ENCODE data around the gene FBLN1. TPM values are rescaled to one million over a fixed set of nuclear protein-coding genes. Genes with fewer than 3 reads are reported as not detected.
"Not testable (repeated sequence)": the region's sequence is repeated elsewhere in the genome, so short reads cannot be mapped to it uniquely, and the experiment has no call there.

Gene FBLN1
- total and polyA plus RNA-seq, 2 donors = 700 to 1,381 TPM

- H3K4me1 ChIP-seq (ENCODE audit: insufficient read depth) = peaks cover 2% of the 10 kb centered on the region
- WGBS = 60% methylated on average over 3 of the region's 3 CpGs
- peak overlapping the region; percentile 44 for H3K27ac ChIP-seq (ENCODE audit: low read depth)
- DNase-seq (ENCODE audit: extremely low spot score) = no peak
- H3K36me3 ChIP-seq (ENCODE audit: insufficient read depth) = no peaks in the 10 kb centered on the region
- no peak overlapping the region for H3K4me3 ChIP-seq (ENCODE audit: low read depth, low read length)
These were observed 29.6 kb downstream of the FBLN1 start for GRCh38 chr22:45532235-45532631.

GRCh38 chr22:45533703-45534102, 31.0 kb downstream of the FBLN1 start:
- Histone ChIP-seq H3K4me1 (ENCODE audit: insufficient read depth) (peaks cover 2% of the 10 kb centered on the region), H3K27ac (ENCODE audit: low read depth) (no peak overlapping the region), H3K36me3 (ENCODE audit: insufficient read depth) (no peaks in the 10 kb centered on the region)

GRCh38 chr22:45534339-45535192, 31.9 kb downstream of the FBLN1 start:
- Histone ChIP-seq H3K4me1 (ENCODE audit: insufficient read depth) (peaks cover 2% of the 10 kb centered on the region), H3K36me3 (ENCODE audit: insufficient read depth) (no peaks in the 10 kb centered on the region), H3K27ac (ENCODE audit: low read depth) (no peak overlapping the region), H3K4me3 (ENCODE audit: low read depth, low read length) (no peak overlapping the region)
- peak; percentile 69 for DNase-seq (ENCODE audit: extremely low spot score)
- 33% methylated on average over 4 of the region's 4 CpGs for WGBS

More at GRCh38 chr22:45533703-45534102, 31.0 kb downstream of the FBLN1 start:
- 68% methylated on average over 17 of the region's 17 CpGs for WGBS
- no peak overlapping the region for H3K4me3 ChIP-seq (ENCODE audit: low read depth, low read length)
- no peak for DNase-seq (ENCODE audit: extremely low spot score)

GRCh38 chr22:45535290-45535689, 32.6 kb downstream of the FBLN1 start:
- H3K27ac ChIP-seq (ENCODE audit: low read depth) = peak overlapping the region; percentile 68
- no peak for DNase-seq (ENCODE audit: extremely low spot score)
- H3K4me1 ChIP-seq (ENCODE audit: insufficient read depth) = peaks cover 2% of the 10 kb centered on the region
- 49% methylated on average over 7 of the region's 7 CpGs for WGBS
- no peaks in the 10 kb centered on the region for H3K36me3 ChIP-seq (ENCODE audit: insufficient read depth)
- no peak overlapping the region for H3K4me3 ChIP-seq (ENCODE audit: low read depth, low read length)

GRCh38 chr22:45535835-45536234, 33.2 kb downstream of the FBLN1 start:
- WGBS = 76% methylated on average over 6 of the region's 6 CpGs
- peak overlapping the region; percentile 47 for H3K27ac ChIP-seq (ENCODE audit: low read depth)
- not testable (repeated sequence) for DNase-seq (ENCODE audit: extremely low spot score); H3K4me1 ChIP-seq (ENCODE audit: insufficient read depth); H3K4me3 ChIP-seq (ENCODE audit: low read depth, low read length); H3K36me3 ChIP-seq (ENCODE audit: insufficient read depth)

- Histone ChIP-seq H3K36me3 (ENCODE audit: insufficient read depth) (peaks cover 2% of the 10 kb centered on the region), H3K27ac (ENCODE audit: low read depth) (peak overlapping the region; percentile 84), H3K4me1 (ENCODE audit: insufficient read depth) (no peaks in the 10 kb centered on the region), H3K4me3 (ENCODE audit: low read depth, low read length) (no peak overlapping the region)
- peak; percentile 82 for DNase-seq (ENCODE audit: extremely low spot score)
- WGBS = 19% methylated on average over 15 of the region's 15 CpGs
These were observed 35.1 kb downstream of the FBLN1 start for GRCh38 chr22:45537734-45538181.

GRCh38 chr22:45538281-45538680, 35.6 kb downstream of the FBLN1 start:
- H3K4me1 ChIP-seq (ENCODE audit: insufficient read depth) = no peaks in the 10 kb centered on the region
- 40% methylated on average over 4 of the region's 4 CpGs for WGBS
- H3K36me3 ChIP-seq (ENCODE audit: insufficient read depth) = peaks cover 2% of the 10 kb centered on the region
- no peak for DNase-seq (ENCODE audit: extremely low spot score)
- H3K27ac ChIP-seq (ENCODE audit: low read depth) = peak overlapping the region; percentile 84
- no peak overlapping the region for H3K4me3 ChIP-seq (ENCODE audit: low read depth, low read length)

GRCh38 chr22:45540122-45540521, 37.4 kb downstream of the FBLN1 start:
- no peak overlapping the region for H3K27ac ChIP-seq (ENCODE audit: low read depth)
- 71% methylated on average over 8 of the region's 8 CpGs for WGBS
- no peak overlapping the region for H3K4me3 ChIP-seq (ENCODE audit: low read depth, low read length)
- DNase-seq (ENCODE audit: extremely low spot score) = no peak
- peaks cover 2% of the 10 kb centered on the region for H3K36me3 ChIP-seq (ENCODE audit: insufficient read depth)
- no peaks in the 10 kb centered on the region for H3K4me1 ChIP-seq (ENCODE audit: insufficient read depth)

GRCh38 chr22:45541382-45541979, 38.8 kb downstream of the FBLN1 start:
- no peaks in the 10 kb centered on the region for H3K4me1 ChIP-seq (ENCODE audit: insufficient read depth)
- no peak overlapping the region for H3K27ac ChIP-seq (ENCODE audit: low read depth)
- 85% methylated on average over 7 of the region's 7 CpGs for WGBS
- peaks cover 2% of the 10 kb centered on the region for H3K36me3 ChIP-seq (ENCODE audit: insufficient read depth)
- DNase-seq (ENCODE audit: extremely low spot score) = no peak
- no peak overlapping the region for H3K4me3 ChIP-seq (ENCODE audit: low read depth, low read length)

- H3K4me1 ChIP-seq (ENCODE audit: insufficient read depth) = no peaks in the 10 kb centered on the region
- peaks cover 2% of the 10 kb centered on the region for H3K36me3 ChIP-seq (ENCODE audit: insufficient read depth)
- no peak for DNase-seq (ENCODE audit: extremely low spot score)
- H3K27ac ChIP-seq (ENCODE audit: low read depth) = no peak overlapping the region
- WGBS = 93% methylated on average over 19 of the region's 19 CpGs
- no peak overlapping the region for H3K4me3 ChIP-seq (ENCODE audit: low read depth, low read length)
These were observed 39.4 kb downstream of the FBLN1 start for GRCh38 chr22:45542001-45542520.

- 91% methylated on average over 13 of the region's 13 CpGs for WGBS
- not testable (repeated sequence) for H3K4me3 ChIP-seq (ENCODE audit: low read depth, low read length); H3K4me1 ChIP-seq (ENCODE audit: insufficient read depth); H3K27ac ChIP-seq (ENCODE audit: low read depth); DNase-seq (ENCODE audit: extremely low spot score); H3K36me3 ChIP-seq (ENCODE audit: insufficient read depth)
These were observed 40.1 kb downstream of the FBLN1 start for GRCh38 chr22:45542736-45543135.

GRCh38 chr22:45543243-45543642, 40.6 kb downstream of the FBLN1 start:
- Histone ChIP-seq H3K27ac (ENCODE audit: low read depth) (no peak overlapping the region), H3K36me3 (ENCODE audit: insufficient read depth) (peaks cover 2% of the 10 kb centered on the region), H3K4me3 (ENCODE audit: low read depth, low read length) (no peak overlapping the region), H3K4me1 (ENCODE audit: insufficient read depth) (no peaks in the 10 kb centered on the region)
- no peak for DNase-seq (ENCODE audit: extremely low spot score)
- WGBS = 90% methylated on average over 13 of the region's 13 CpGs

GRCh38 chr22:45544588-45545170, 42.0 kb downstream of the FBLN1 start:
- WGBS = 79% methylated on average over 12 of the region's 12 CpGs
- H3K36me3 ChIP-seq (ENCODE audit: insufficient read depth) = peaks cover 2% of the 10 kb centered on the region
- H3K27ac ChIP-seq (ENCODE audit: low read depth) = no peak overlapping the region
- H3K4me1 ChIP-seq (ENCODE audit: insufficient read depth) = no peaks in the 10 kb centered on the region
- no peak overlapping the region for H3K4me3 ChIP-seq (ENCODE audit: low read depth, low read length)
- no peak for DNase-seq (ENCODE audit: extremely low spot score)
